Stimulated activated CD4-positive, alpha-beta T cell treated with anti-CD3 and anti-CD28 coated beads, Interleukin-2, amount 100 ng/mL, for 4 hours (primary cell): ENCODE data around the gene F2RL3.
A peak's percentile ranks its signal among the peaks of the same experiment; 100 is the strongest.

Source experiments
- DNase-seq: peaks from one replicate; pipeline ENCODE4 v3.0.0-alpha.2; 2020; ENCODE audit warnings: low read depth

The F2RL3 gene

GRCh38 chr19:16895467-16896145 lies 6.8 kb downstream of the F2RL3 start:
- peak; percentile 2 for DNase-seq

- DNase-seq, result no peak
These were observed 7.6 kb downstream of the F2RL3 start for GRCh38 chr19:16896146-16897028.

- peak; percentile 22 for DNase-seq
These were observed 8.4 kb downstream of the F2RL3 start for GRCh38 chr19:16897029-16897855.

- no peak for DNase-seq
These were observed 9.0 kb downstream of the F2RL3 start for GRCh38 chr19:16897856-16898161.

DNA sequence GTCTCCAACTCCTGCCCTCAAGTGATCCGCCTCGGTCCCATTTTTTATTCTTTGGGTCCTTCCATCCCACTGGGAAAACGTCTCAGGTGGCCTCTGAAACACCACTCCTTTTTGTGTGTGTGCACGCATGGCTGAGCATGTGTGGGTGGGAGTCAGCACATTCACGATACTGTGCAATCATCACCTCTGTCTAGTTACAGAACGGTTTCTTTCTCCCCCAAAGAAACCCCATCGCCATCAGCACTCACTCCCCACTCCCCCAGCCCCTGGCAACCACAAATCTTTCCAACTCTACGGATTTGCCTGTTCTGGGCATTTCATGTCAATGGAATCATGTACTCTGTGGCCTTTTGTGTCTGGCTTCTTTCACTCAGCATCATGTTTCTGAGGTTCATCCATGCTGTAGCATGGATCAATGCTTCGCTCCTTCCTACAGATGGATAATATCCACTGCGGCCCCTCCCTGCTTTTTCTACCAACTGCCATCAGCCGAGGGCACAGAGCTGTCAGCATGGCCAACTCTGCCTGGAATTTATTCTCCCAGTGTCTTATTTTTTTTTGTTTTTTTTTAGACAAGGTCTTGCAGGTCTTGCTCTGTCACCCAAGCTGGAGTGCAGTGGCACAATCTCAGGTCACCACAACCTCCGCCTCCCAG lies 9.7 kb downstream of the F2RL3 start:
- no peak for DNase-seq

DNA sequence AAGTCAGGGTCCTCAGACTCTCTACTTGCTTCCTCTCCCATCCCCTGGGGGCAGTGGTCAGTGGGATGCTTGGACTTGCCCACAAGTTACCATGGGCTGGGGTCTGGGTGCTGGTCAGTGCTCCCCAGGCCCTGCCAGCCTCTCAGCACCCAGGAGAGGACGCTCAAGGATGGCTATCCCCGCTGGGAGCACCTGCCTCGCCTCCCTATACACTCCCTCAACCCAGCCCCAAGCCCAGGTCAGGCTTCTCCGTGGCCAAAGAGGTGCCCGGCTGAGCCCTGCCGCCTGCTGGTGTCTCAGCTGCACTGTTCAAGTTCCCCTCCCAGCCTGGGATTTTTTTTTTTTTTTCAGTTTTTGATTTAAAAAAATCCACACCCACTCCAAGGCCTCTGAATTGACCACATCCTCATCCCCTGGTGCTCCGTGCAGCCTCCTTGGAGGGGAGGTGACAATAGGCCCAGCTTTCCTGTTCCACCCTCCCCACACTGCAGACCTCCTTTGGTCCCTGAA lies 10.8 kb downstream of the F2RL3 start:
- DNase-seq, result no peak

GRCh38 chr19:16901491-16902175 lies 12.8 kb downstream of the F2RL3 start:
- no peak for DNase-seq

DNA sequence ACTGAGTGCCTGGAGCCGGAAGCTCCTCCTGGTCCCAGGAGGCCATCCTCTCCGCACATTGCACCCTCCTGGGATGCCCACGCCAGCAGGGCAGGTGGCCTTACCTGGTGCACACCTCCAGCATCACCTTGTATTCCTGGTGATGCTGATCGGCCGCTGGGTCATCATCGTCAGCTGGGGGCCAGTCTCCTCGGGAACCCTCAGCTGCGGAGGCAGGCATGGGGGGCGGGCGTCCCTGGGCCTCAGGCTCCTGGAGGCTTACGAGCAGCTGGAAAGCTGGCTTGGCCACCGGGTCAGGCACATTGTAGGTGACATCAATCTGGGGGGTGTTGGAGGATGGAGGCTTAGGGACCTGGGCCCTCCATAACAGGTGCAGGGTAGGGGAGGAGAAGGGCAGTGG lies 13.7 kb downstream of the F2RL3 start:
- no peak for DNase-seq

GRCh38 chr19:16903347-16903746 lies 14.5 kb downstream of the F2RL3 start:
- DNase-seq, result no peak

GRCh38 chr19:16904599-16904998 lies 15.8 kb downstream of the F2RL3 start:
- DNase-seq, result no peak

GRCh38 chr19:16908759-16909158 lies 20.0 kb downstream of the F2RL3 start:
- no peak for DNase-seq

DNA sequence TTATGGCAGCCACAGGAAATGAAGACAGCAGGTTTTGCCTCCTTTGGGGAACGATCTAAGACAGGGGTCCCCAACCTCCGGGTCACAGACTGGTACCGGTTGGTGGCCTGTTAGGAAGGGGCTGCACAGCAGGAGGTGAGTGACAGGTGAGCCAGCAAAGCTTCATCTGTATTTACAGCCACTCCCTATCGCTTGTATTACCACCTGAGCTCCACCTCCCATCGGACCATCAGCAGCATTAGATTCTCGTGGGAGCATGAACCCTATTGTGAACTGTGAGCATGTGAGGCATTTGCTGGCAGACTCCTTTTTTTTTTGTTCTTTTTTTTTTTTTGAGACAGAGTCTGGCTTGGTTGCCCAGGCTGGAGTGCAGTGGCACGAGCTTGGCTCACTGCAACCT lies 22.2 kb downstream of the F2RL3 start:
- no peak for DNase-seq

DNA sequence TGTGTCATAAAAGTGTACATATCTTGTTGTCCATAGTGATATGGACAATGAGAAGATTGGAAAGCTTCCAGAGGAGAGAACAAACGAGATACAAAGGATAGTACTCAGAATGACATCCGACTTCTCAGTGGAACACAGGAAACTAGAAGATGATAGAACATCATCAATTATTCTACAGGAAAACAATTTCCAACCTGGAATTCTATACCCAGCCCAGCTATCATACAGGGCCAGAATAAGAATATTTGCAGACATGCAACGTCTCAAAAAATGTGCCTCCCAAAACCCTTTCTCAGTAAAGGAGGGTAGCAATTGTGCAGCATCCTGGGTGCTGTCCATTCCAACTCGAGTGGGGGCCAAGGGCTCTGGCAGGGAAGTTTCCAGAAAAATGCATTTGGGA lies 24.0 kb downstream of the F2RL3 start:
- DNase-seq, result no peak

GRCh38 chr19:16914421-16914820 lies 25.6 kb downstream of the F2RL3 start:
- no peak for DNase-seq

DNA sequence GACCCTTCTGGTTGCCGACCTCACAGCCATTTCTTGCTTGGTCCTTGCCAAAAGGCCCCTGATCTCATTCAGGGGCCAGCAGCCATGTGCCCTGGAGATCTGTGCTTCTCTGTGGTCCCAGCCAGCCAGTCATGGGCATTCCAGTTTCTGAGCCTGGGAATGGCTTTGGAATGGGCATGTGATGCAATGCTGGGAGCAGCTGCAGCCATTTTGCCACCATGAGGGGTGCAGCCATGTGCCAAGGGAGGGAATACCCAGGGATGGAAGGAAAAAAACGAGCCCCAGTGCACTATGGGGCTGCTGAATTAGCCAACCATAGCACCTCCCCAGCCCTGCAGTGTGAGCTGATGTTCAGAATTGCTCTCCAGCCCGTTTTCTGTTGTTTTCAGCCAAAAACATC lies 26.3 kb downstream of the F2RL3 start:
- no peak for DNase-seq

GRCh38 chr19:16915734-16916133 lies 26.9 kb downstream of the F2RL3 start:
- no peak for DNase-seq

- no peak for DNase-seq
These were observed 28.6 kb downstream of the F2RL3 start for GRCh38 chr19:16917401-16917800.

GRCh38 chr19:16919496-16919895 lies 30.7 kb downstream of the F2RL3 start:
- no peak for DNase-seq

DNA sequence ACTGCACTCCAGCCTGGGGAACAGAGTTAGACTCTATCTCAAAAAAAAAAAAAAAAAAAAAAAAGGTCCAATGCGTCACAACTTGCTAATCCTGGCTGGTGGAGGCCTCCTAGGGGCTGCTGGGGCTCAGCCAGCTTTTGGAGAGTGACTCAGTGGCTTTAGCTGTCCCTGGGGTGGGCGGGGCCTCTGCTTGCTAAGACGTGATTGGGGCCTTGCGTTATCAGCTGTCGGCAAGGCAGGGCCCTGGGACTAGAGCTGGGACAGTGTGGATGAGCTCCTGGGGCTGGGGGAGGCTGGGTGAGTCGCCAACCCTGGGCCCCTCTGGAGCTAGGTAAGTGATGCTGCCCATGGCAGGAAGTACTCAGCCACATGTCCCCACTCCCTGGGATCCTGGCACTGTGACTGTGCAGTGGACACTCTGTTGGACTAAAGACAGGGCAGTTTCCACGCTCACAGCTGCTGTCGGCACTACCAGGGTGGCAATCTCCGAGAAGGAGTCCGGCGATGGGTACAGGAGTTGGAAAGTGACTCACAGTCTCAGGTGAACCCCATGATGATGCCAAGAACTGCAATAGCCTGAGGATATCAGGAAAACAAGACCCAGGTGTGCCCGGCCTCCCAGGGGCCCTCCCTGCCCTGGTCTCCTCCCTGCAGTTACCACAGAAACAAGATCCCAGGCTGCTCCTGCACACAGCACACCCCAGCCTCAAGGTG lies 32.2 kb downstream of the F2RL3 start:
- DNase-seq, result no peak

DNA sequence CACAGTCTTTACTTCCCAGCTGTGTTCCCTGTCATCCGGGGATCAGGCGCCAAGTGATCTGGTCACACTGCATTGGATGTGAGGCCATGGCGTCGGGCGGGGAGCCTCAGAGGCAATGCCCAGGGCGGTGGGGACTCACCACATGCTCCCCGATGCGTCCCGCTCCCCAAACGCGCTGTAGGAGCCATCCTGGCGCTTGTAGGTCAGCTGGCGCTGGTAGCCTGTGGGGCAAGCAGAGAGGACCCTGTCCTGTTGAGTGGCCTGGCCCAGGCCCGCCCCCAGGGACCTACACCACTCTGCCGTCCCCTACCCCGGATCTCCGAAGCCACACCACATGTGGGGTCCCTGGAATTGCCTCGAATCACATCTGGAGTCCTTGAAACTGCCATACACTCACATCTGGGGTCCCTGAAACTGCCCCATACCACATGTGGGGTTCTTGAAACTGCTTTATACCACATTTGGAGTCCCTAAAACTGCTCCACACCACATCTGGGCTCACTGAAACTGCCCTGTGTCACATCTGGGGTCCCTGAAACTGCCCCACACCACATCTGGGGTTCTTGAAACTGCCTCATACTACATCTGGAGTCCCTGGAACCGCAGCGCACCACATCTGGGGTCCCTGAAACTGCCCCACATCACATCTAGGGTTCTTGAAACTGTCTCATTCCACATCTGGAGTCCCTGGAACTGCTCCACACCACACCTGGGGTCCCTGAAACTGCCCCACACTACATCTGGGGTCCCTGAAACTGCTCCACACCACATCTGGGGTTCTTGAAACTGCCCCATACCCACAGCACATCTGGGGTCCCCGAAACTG lies 33.2 kb downstream of the F2RL3 start:
- DNase-seq, result no peak
